Bronchial epithelial cell (primary cell): ENCODE data around the gene FRMD1. TPM values are rescaled to one million over a fixed set of nuclear protein-coding genes. Genes with fewer than 3 reads are reported as not detected.

Experiments
- DNase-seq: peaks from one replicate; pipeline ENCODE4 v3.0.0-alpha.2; 2010; ENCODE audit warnings: low read depth
- FAIRE-seq: peaks from 2 replicates; lab custom pipeline; 2011; peaks lifted over from hg19 to GRCh38; lab: Jason Lieb, UNC
- H3K27me3 ChIP-seq: 2 replicates; pipeline ENCODE4 v1.5.1; 2011; ENCODE audit warnings: low read length; ENCODE audit not compliant: control insufficient read depth, insufficient read depth
- H3K36me3 ChIP-seq: 2 replicates; pipeline ENCODE4 v1.5.1; 2011; ENCODE audit warnings: low read length; ENCODE audit not compliant: control insufficient read depth, insufficient read depth
- H3K4me3 ChIP-seq: 2 replicates; pipeline ENCODE4 v1.5.1; 2011; ENCODE audit warnings: mild to moderate bottlenecking, low read depth, low read length, control low read depth
- total RNA-seq: library from RNA; depleted of rRNA; stranded (reverse); fragments of >200 nt; gene quantifications from 2 replicates; pipeline ENCODE4 v1.2.1, GENCODE V29; 2014
- TF ChIP-seq, protein P1 (sequence below): IDR thresholded peaks from 2 replicates; pipeline ENCODE4 v1.5.1; 2011; ENCODE audit warnings: mild to moderate bottlenecking, moderate library complexity, low read length, control low read depth, inconsistent platforms; ENCODE audit not compliant: insufficient read depth, severe bottlenecking

FRMD1 gene
- total RNA-seq, 1 donor from 2014 or later = not detected

DNA sequence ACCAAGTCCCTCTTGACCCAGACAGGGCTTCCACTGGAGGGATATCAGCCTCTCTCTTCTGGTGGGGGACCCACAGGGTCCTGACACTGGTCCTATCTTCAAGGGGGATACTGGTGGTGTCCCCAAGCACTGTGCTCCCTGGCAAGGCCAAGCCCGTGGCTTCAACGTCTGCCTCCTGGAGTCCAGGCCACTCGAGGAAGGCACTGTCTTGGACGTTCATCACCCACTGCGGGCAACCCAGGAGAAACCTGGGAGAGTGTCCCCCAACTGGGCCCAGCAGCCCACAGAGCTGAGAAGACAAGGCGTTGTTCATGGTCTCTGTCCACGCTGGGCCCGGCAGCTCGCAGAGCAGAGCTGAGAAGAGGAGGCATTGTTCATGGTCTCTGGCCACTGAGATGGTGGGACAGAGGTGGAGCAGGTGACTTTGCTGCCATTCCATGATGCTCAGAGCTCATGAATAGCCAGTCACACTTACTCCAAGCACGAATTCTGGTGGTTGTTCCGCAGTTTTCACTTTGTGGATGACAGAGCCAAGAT is 37.5 kb upstream of the FRMD1 start:
- H3K27me3 ChIP-seq = no peaks in the 10 kb centered on the region
- H3K36me3 ChIP-seq = no peaks in the 10 kb centered on the region
- TF ChIP-seq, protein P1, sequence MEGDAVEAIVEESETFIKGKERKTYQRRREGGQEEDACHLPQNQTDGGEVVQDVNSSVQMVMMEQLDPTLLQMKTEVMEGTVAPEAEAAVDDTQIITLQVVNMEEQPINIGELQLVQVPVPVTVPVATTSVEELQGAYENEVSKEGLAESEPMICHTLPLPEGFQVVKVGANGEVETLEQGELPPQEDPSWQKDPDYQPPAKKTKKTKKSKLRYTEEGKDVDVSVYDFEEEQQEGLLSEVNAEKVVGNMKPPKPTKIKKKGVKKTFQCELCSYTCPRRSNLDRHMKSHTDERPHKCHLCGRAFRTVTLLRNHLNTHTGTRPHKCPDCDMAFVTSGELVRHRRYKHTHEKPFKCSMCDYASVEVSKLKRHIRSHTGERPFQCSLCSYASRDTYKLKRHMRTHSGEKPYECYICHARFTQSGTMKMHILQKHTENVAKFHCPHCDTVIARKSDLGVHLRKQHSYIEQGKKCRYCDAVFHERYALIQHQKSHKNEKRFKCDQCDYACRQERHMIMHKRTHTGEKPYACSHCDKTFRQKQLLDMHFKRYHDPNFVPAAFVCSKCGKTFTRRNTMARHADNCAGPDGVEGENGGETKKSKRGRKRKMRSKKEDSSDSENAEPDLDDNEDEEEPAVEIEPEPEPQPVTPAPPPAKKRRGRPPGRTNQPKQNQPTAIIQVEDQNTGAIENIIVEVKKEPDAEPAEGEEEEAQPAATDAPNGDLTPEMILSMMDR = no peak
- no peak for DNase-seq
- no peak overlapping the region for H3K4me3 ChIP-seq
- FAIRE-seq = no peak

DNA sequence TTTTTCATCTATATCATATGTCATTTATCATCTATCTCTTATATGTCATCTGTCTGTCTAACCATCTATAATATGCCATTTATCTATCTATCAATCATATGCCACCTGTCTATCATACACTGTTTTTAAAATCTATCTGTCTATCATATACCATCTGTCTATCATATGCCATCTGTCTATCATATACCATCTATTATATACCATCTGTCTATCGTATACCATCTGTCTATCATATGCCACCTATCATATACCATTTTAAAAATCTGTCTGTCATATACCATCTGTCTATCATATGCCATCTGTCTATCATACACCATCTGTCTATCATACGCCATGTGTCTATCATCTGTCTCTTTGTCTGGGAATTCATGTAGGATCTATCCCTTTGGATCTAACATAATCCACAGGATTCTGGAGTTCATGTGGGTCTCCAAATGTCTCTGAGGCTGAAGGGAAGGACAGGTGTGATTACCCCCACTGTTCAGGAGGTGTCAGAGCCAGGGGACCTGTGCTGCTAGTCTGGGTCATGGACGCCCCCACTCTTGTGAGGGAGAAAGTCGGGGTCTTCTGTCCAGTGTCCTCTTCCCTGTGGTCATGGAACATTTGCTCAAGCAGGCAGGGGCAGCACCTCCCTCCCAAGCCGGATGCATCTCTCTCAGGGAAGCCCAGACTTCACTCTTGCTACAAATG is 36.9 kb upstream of the FRMD1 start:
- H3K36me3 ChIP-seq = no peaks in the 10 kb centered on the region
- FAIRE-seq (no peak), DNase-seq (no peak)
- TF ChIP-seq, protein P1 = no peak
- no peaks in the 10 kb centered on the region for H3K27me3 ChIP-seq
- H3K4me3 ChIP-seq = no peak overlapping the region

DNA sequence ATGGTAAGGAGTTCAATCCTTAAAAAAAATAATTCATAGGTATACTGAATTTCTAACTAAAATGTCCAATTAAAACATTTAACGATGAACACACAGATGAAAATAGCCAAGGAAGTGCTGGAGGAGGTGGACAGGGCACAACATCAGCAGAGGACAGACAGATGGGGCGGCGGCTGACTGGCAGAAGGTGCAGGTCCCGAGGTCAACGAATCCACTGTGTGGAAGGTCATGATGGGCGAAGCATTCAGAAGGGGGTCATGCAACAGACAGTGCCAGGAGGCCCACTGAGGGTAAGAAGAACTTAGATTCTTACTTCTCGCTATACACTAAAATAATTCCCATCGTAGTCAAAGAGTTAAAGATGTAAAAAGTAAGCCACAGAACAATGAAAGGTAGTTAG is 34.2 kb upstream of the FRMD1 start:
- Histone ChIP-seq H3K27me3 (no peaks in the 10 kb centered on the region), H3K4me3 (no peak overlapping the region), H3K36me3 (no peaks in the 10 kb centered on the region)
- TF ChIP-seq, protein P1 = no peak
- FAIRE-seq = no peak
- DNase-seq = no peak

DNA sequence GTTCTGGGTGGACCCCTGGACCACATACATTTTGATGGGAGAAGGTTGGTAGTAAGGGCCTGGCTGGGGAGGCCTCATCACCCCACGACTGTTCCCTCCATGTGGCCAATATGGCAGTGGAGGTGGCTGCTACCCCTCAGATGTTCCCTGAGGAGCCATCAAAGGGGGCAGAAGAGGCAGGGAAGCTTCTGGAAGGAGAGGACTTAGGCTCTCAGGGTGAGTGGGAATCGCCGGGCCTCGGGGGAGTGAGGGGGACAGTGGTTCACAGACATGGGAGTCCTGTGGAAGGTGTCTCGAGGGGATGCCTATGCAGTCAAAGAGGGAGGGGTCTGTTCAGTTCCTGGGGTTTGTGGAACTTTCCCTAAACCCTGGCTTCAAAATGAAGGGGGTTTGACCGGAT is 32.9 kb upstream of the FRMD1 start:
- no peaks in the 10 kb centered on the region for H3K36me3 ChIP-seq
- TF ChIP-seq, protein P1 = no peak
- FAIRE-seq (no peak), DNase-seq (no peak)
- H3K27me3 ChIP-seq = no peaks in the 10 kb centered on the region
- no peak overlapping the region for H3K4me3 ChIP-seq

DNA sequence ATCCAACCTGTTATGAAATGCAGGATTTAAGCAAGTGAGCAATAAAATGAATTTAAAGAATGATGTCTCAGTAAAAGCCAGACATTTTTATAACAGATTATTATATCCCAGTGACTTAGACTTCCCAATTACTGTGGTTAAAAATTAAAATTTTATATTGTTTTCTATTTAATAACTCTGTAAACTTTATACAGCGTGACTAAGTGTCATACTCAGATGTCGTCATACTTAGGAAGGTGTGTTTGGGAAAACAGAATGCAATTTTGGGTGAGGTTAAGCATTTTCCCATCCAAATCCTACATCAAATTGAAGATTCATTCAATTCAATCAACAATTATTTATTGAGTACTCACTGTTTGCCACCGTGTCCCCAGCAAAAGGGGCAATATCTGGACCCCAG is 31.4 kb upstream of the FRMD1 start:
- no peak for DNase-seq
- no peaks in the 10 kb centered on the region for H3K27me3 ChIP-seq
- H3K4me3 ChIP-seq = no peak overlapping the region
- TF ChIP-seq, protein P1 = no peak
- H3K36me3 ChIP-seq = no peaks in the 10 kb centered on the region
- FAIRE-seq = no peak
